Adrenal gland (tissue), 12 donors: Measurements from ENCODE around the gene TMEM214. TPM values are rescaled to one million over a fixed set of nuclear protein-coding genes. Genes with fewer than 3 reads are reported as not detected.

Experiments used
- DNase-seq, 7 donors: peaks; one replicate each; pipeline ENCODE4 v3.0.0-alpha.2; 2019 to 2020
- H3K27ac ChIP-seq, 5 donors: fragments of 200-600 bp; sonication (generic) in 4 of 5; 1 replicate in 3 of 5; 2 replicates in 2 of 5; pipeline versions ENCODE4 v1.5.1 to v1.8.0; 2016 to 2020; ENCODE audit warnings: mild to moderate bottlenecking in 1 of 5
- H3K27me3 ChIP-seq: fragments of 200-600 bp; 2 replicates; pipeline ENCODE4 v1.8.0; 2021
- H3K36me3 ChIP-seq, 2 donors: fragments of 200-600 bp; replicated peaks in 1 of 2; 1 replicate in 1 of 2; 2 replicates in 1 of 2; pipeline versions ENCODE4 v1.5.1 to v1.8.0; 2018 to 2022
- H3K4me1 ChIP-seq, 2 donors: fragments of 200-600 bp; replicated peaks in 1 of 2; 1 replicate in 1 of 2; 2 replicates in 1 of 2; pipeline versions ENCODE4 v1.5.1 to v1.8.0; 2018 to 2021
- H3K4me3 ChIP-seq, 4 donors: fragments of 200-600 bp; sonication (generic) in 3 of 4; one replicate each; pipeline ENCODE4 v1.5.1; 2016 to 2018
- H3K9me3 ChIP-seq, 3 donors: fragments of 200-600 bp; sonication (generic) in 1 of 3; replicated peaks in 1 of 3; 1 replicate in 2 of 3; 2 replicates in 1 of 3; pipeline versions ENCODE4 v1.5.1 to v1.8.0; 2016 to 2021
- CTCF ChIP-seq, 6 experiments: fragments of 450-650 bp in 4 of 6; fragments of 200-600 bp in 2 of 6; sonication (generic) in 1 of 6; IDR thresholded peaks; 1 replicate in 5 of 6; 2 replicates in 1 of 6; pipeline versions ENCODE4 v1.5.1 to v1.8.0; 2016 to 2021; ENCODE audit warnings: antibody characterized with exemption in 6 of 6, mild to moderate bottlenecking in 2 of 6, moderate library complexity in 1 of 6
- POLR2A ChIP-seq, 2 donors: fragments of 450-650 bp; IDR thresholded peaks; one replicate each; pipeline ENCODE4 v1.6.1; 2017; ENCODE audit warnings: antibody characterized with exemption in 2 of 2, mild to moderate bottlenecking in 2 of 2, moderate library complexity in 1 of 2
- WGBS, 4 donors: extraction: QIAGEN DNeasy Blood & Tissue Kit in 2 of 4; methylation state at CpG; one replicate each; pipeline versions ENCODE4 v1.1.5 to v1.1.7; 2013 to 2017; 5-methylcytosine and 5-hydroxymethylcytosine counted together
- intact Hi-C, 2 donors: fragments of 100-400 bp; cut with DNase I; formaldehyde crosslinking; loops; one replicate each; pipeline versions ENCODE4 v1.14.1 to v1.15.0; 2022 to 2023
- polyA plus RNA-seq, 3 donors: library from polyadenylated mRNA; stranded (reverse); fragments of 200-250 nt in 2 of 3; fragments of 350-450 nt in 1 of 3; fragmentation: Illumina TruSeq in 1 of 3; extraction: RNeasy Lipid Tissue Mini Kit (QIAGEN cat#74804) in 1 of 3; gene quantifications; one replicate each; pipeline ENCODE4 v1.2.3, GENCODE V29; 2013 to 2014
- total RNA-seq, 9 donors: library from RNA; depleted of rRNA in 4 of 9; stranded (reverse); fragments of >200 nt in 4 of 9; fragments of 120-200 nt in 1 of 9; fragmentation: NEBNext Ultra II Directional in 1 of 9; extraction: Animal tissue kit (Norgen Biotek cat#: 25700) in 1 of 9; gene quantifications; one replicate each; pipeline versions ENCODE4 v1.1.0 to v1.2.4, GENCODE V29; 2013 to 2023
- donor health status: healthy with polysubstance abuse.
- donor health status: Bipolar disorder and iron deficiency.
- donor health status: DM: yes; HTN: yes; CAD: no.
- donor health status: DM: no; HTN: no; CAD: no.
- donor health status: DM: no; HTN: no; CAD: no.
- donor health status: DM: yes; HTN: yes; CAD: no.

TMEM214 gene
- total and polyA plus RNA-seq, 12 donors = 25.2 to 124 (median 60.1) TPM

GRCh38 chr2:27021253-27022049, 11.3 kb upstream of the TMEM214 start:
- TF ChIP-seq CTCF (IDR thresholded peaks at IDR 0.05) (no peak), POLR2A (IDR thresholded peaks at IDR 0.05) (no peak)
- H3K9me3 ChIP-seq = no peaks in the 10 kb centered on the region
- no peak for DNase-seq
- intact Hi-C loops = no loop called here
- peaks cover 0 to 16% of the 10 kb centered on the region in 2 donors for H3K36me3 ChIP-seq
- H3K4me3 ChIP-seq = no peak overlapping the region
- no peaks in the 10 kb centered on the region for H3K27me3 ChIP-seq
- peak overlapping the region in 1 of 5 donors; percentile 35 for H3K27ac ChIP-seq
- 78 to 85% (median 83%) methylated on average over 11 of the region's 11 CpGs for WGBS, 4 donors
- peaks cover 0 to 13% of the 10 kb centered on the region in 2 donors for H3K4me1 ChIP-seq

DNA sequence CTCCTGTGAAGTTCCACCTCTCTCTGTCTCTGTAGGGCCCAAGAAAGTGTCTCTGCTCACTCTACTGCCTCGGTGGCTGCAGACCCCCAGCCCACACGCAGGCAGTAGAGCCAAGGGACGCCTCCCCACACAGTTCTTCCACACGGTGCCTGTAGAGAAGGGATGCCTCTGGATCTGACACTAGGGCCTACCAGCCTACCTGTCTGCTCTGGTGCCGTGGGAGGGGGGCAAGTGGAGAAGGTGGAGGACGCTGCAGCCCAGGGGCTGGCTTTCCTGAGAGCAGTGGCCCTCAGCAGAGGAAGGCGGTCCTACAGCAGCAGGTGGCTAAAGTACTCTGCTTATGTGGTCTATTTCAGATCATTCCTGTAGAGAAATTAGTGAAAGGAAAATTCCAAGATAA, 9.0 kb upstream of the TMEM214 start:
- TF ChIP-seq POLR2A (IDR thresholded peaks at IDR 0.05) = no peak
- no peak for TF ChIP-seq CTCF (IDR thresholded peaks at IDR 0.05)
- Histone ChIP-seq H3K4me1 (peaks cover 0 to 6% of the 10 kb centered on the region in 2 donors), H3K9me3 (no peaks in the 10 kb centered on the region), H3K36me3 (peaks cover 0 to 17% of the 10 kb centered on the region in 2 donors), H3K27ac (no peak overlapping the region), H3K4me3 (no peak overlapping the region), H3K27me3 (no peaks in the 10 kb centered on the region)
- peak in 1 of 7 donors; percentile 5 for DNase-seq
- intact Hi-C loops = no loop called here
- WGBS, 4 donors = 90 to 97% (median 94%) methylated on average over 7 of the region's 7 CpGs

DNA sequence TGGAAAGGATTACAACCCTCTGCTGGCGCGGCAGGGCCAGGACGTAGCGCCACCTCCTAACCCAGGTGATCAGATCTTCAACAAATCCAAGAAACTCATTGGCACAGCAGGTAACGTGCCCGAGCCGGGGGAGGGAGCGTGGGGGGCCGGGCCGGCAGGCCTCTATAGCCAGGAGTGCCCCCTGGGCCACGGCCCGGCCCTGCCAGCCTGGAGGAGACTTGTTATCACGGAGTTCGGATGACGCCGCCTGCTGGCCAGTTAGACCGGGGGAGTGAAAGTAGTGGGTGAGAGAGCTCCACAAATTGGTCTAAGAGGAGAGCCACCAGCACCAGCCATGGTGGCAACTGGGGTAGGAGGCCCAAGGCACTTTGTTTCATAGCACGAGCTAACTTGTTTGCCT, 8.6 kb upstream of the TMEM214 start:
- Histone ChIP-seq H3K9me3 (no peaks in the 10 kb centered on the region), H3K36me3 (peaks cover 0 to 17% of the 10 kb centered on the region in 2 donors), H3K27ac (no peak overlapping the region), H3K27me3 (no peaks in the 10 kb centered on the region), H3K4me1 (peaks cover 0 to 6% of the 10 kb centered on the region in 2 donors), H3K4me3 (no peak overlapping the region)
- WGBS, 4 donors = 82 to 90% (median 87%) methylated on average over 16 to 18 of the region's 18 CpGs
- intact Hi-C loops = no loop called here
- no peak for TF ChIP-seq CTCF (IDR thresholded peaks at IDR 0.05)
- TF ChIP-seq POLR2A (IDR thresholded peaks at IDR 0.05) = no peak
- peak in 1 of 7 donors; percentile 10 for DNase-seq

DNA sequence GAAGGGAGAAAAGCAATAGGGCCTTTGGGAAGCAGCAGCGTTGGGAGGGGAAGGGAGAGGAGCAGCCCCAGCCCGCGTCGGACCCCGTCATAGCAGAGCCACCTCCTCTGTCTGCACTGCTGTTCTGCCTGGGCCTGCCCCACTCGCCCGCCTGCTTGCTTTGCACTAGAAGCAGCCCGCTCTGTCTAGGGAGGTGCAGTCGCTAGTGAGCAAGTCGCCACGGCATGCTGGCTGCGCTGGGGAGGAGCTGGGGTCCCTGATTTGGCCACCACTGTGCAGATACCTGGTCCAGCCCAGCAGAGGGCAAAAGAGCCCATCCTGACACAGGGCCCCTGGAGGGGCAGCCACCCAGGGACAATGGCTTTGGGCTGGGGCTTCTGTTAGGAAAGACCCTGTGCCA, 8.0 kb upstream of the TMEM214 start:
- Histone ChIP-seq H3K4me1 (peaks cover 0 to 5% of the 10 kb centered on the region in 2 donors), H3K27ac (no peak overlapping the region), H3K36me3 (peaks cover 0 to 17% of the 10 kb centered on the region in 2 donors), H3K4me3 (no peak overlapping the region), H3K9me3 (no peaks in the 10 kb centered on the region), H3K27me3 (no peaks in the 10 kb centered on the region)
- 91 to 96% (median 92%) methylated on average over 6 to 12 of the region's 12 CpGs for WGBS, 4 donors
- intact Hi-C loops = no loop called here
- TF ChIP-seq POLR2A (IDR thresholded peaks at IDR 0.05) = no peak
- TF ChIP-seq CTCF (IDR thresholded peaks at IDR 0.05) = no peak
- DNase-seq = peak in 1 of 7 donors; percentile 6
